Measurements from ENCODE around the gene TCF7L2.

The TCF7L2 gene

GRCh38 chr10:113073549-113074189 is 123.6 kb downstream of the TCF7L2 start:
- no peak for DNase-seq

- DNase-seq, result no peak
Measured at GRCh38 chr10:113076949-113077348, 126.9 kb downstream of the TCF7L2 start.

- no peak for DNase-seq
Measured at GRCh38 chr10:113078282-113078907, 128.3 kb downstream of the TCF7L2 start.

- no peak for DNase-seq
Measured at GRCh38 chr10:113080061-113080924, 130.2 kb downstream of the TCF7L2 start.

GRCh38 chr10:113080925-113081229 is 130.8 kb downstream of the TCF7L2 start:
- no peak for DNase-seq

GRCh38 chr10:113084031-113084430 is 134.0 kb downstream of the TCF7L2 start:
- DNase-seq, result no peak

GRCh38 chr10:113085776-113086175 is 135.7 kb downstream of the TCF7L2 start:
- DNase-seq, result no peak

- DNase-seq, result no peak
Measured at GRCh38 chr10:113086282-113086681, 136.2 kb downstream of the TCF7L2 start.

- no peak for DNase-seq
Measured at GRCh38 chr10:113087165-113088029, 137.3 kb downstream of the TCF7L2 start.

- DNase-seq, result no peak
Measured at GRCh38 chr10:113088194-113088593, 138.1 kb downstream of the TCF7L2 start.

- DNase-seq, result no peak
Measured at GRCh38 chr10:113089551-113089950, 139.5 kb downstream of the TCF7L2 start.

GRCh38 chr10:113091920-113092319 is 141.9 kb downstream of the TCF7L2 start:
- no peak for DNase-seq

- no peak for DNase-seq
Measured at GRCh38 chr10:113093188-113094113, 143.4 kb downstream of the TCF7L2 start.

- DNase-seq, result no peak
Measured at GRCh38 chr10:113094114-113094486, 144.1 kb downstream of the TCF7L2 start.

- DNase-seq, result no peak
Measured at GRCh38 chr10:113095419-113096127, 145.5 kb downstream of the TCF7L2 start.

GRCh38 chr10:113096128-113096996 is 146.3 kb downstream of the TCF7L2 start:
- DNase-seq, result no peak

GRCh38 chr10:113097036-113097435 is 147.0 kb downstream of the TCF7L2 start:
- DNase-seq, result no peak

- DNase-seq, result no peak
Measured at GRCh38 chr10:113099431-113100183, 149.6 kb downstream of the TCF7L2 start.

- no peak for DNase-seq
Measured at GRCh38 chr10:113100281-113100680, 150.2 kb downstream of the TCF7L2 start.

Measured in COR-L47 (cell line).